SK-N-DZ (cell line): ENCODE measurements around the gene GRID1.
"Not testable (repeated sequence)": the region's sequence is repeated elsewhere in the genome, so short reads cannot be mapped to it uniquely, and the experiment has no call there.

Experiments
- DNase-seq: peaks from one replicate; pipeline ENCODE4 v3.0.0-alpha.2; 2015; ENCODE audit warnings: low spot score

Gene GRID1

GRCh38 chr10:86043236-86043635 is 323.4 kb downstream of the GRID1 start:
- DNase-seq = peak; percentile 92

GRCh38 chr10:86042161-86042560 is 324.4 kb downstream of the GRID1 start:
- DNase-seq = no peak

GRCh38 chr10:86041116-86041515 is 325.5 kb downstream of the GRID1 start:
- DNase-seq = no peak

GRCh38 chr10:86038371-86038770 is 328.2 kb downstream of the GRID1 start:
- no peak for DNase-seq

GRCh38 chr10:86037096-86037495 is 329.5 kb downstream of the GRID1 start:
- no peak for DNase-seq

GRCh38 chr10:86036544-86036831 is 330.1 kb downstream of the GRID1 start:
- DNase-seq = no peak

GRCh38 chr10:86035791-86036543 is 330.6 kb downstream of the GRID1 start:
- no peak for DNase-seq

GRCh38 chr10:86034710-86035109 is 331.9 kb downstream of the GRID1 start:
- DNase-seq = no peak

GRCh38 chr10:86033581-86033980 is 333.0 kb downstream of the GRID1 start:
- DNase-seq = no peak

GRCh38 chr10:86032087-86032486 is 334.5 kb downstream of the GRID1 start:
- not testable (repeated sequence) for DNase-seq

GRCh38 chr10:86030312-86030711 is 336.3 kb downstream of the GRID1 start:
- no peak for DNase-seq

- no peak for DNase-seq
Observed at GRCh38 chr10:86027346-86027745, 339.2 kb downstream of the GRID1 start.

GRCh38 chr10:86025509-86025908 is 341.1 kb downstream of the GRID1 start:
- no peak for DNase-seq

- no peak for DNase-seq
Observed at GRCh38 chr10:86024281-86025041, 342.1 kb downstream of the GRID1 start.

GRCh38 chr10:86023931-86024280 is 342.7 kb downstream of the GRID1 start:
- peak; percentile 37 for DNase-seq

GRCh38 chr10:86023336-86023735 is 343.3 kb downstream of the GRID1 start:
- no peak for DNase-seq

GRCh38 chr10:86022906-86023305 is 343.7 kb downstream of the GRID1 start:
- DNase-seq = no peak

GRCh38 chr10:86020134-86020533 is 346.5 kb downstream of the GRID1 start:
- no peak for DNase-seq

- DNase-seq = no peak
Observed at GRCh38 chr10:86019141-86019540, 347.5 kb downstream of the GRID1 start.

- DNase-seq = no peak
Observed at GRCh38 chr10:86018735-86019058, 347.9 kb downstream of the GRID1 start.

GRCh38 chr10:86017841-86018734 is 348.5 kb downstream of the GRID1 start:
- DNase-seq = no peak

- DNase-seq = no peak
Observed at GRCh38 chr10:86013568-86013967, 353.0 kb downstream of the GRID1 start.

- no peak for DNase-seq
Observed at GRCh38 chr10:86007171-86007570, 359.4 kb downstream of the GRID1 start.
